Posterior vena cava (tissue), 2 donors: ENCODE results near the gene HDAC4. TPM values are rescaled to one million over a fixed set of nuclear protein-coding genes. Genes with fewer than 3 reads are reported as not detected.

Source experiments
- DNase-seq: peaks from one replicate; pipeline ENCODE4 v3.0.0-alpha.2; 2020; ENCODE audit warnings: low spot score
- intact Hi-C, 2 donors: fragments of 100-400 bp; cut with DNase I; formaldehyde crosslinking; loops; one replicate each; pipeline versions ENCODE4 v1.14.1 to v1.14.2; 2022 to 2023
- total RNA-seq, 2 donors: library from RNA; stranded (reverse); fragmentation: NEBNext Ultra II Directional; extraction: Animal tissue kit (Norgen Biotek cat#: 25700); gene quantifications; one replicate each; pipeline ENCODE4 v1.2.1, GENCODE V29; 2021
- donor health status: DM: yes; HTN: yes; CAD: no.
- donor health status: DM: yes; HTN: yes; CAD: no.

HDAC4 gene
- total RNA-seq, 2 donors from 2014 or later, result 47.6 to 66.9 TPM

DNA sequence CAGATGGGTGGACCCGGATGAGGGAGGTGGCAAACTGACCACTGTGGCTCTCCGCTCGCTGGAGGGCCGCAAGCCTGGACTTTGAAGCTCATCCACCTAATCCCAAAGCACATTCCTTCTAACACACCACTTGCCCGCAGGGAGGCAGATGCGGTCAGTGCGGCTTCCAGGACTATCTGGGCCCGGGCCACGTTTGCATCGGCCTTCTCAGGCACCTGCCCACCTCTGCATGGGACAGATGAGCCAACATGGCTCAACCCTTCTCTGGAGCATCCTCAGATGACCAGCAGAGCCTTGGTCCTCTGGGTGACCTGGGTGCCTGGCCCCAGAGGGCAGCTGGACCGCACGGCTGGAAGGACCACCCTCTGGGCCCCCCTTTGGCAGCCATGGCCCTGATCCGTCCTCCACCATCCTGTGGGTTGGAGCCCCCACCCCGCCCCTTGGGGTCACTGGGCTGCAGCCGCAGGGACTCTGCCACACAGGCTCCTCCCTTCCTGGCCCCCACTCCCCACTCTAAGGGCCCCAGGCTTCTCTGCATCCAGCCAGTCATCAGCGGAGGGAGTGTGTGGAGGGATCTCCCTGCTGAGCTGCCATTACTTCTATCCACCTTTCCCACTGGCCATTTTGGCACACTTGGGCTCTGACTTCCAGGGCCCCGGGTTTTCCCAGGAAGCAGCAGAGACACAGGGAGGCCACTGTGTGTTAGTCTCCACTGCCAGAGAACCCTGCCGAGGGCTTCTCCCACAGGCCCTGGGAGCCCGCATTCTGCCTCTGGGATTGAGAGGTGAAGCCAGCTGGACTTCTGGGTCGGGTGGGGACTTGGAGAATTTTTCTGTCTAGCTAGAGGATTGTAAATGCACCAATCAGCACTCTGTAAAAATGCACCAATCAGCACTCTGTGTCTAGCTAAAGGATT is 12.3 kb downstream of the HDAC4 start:
- DNase-seq, result peak; percentile 43
- intact Hi-C loops, result no loop called here

DNA sequence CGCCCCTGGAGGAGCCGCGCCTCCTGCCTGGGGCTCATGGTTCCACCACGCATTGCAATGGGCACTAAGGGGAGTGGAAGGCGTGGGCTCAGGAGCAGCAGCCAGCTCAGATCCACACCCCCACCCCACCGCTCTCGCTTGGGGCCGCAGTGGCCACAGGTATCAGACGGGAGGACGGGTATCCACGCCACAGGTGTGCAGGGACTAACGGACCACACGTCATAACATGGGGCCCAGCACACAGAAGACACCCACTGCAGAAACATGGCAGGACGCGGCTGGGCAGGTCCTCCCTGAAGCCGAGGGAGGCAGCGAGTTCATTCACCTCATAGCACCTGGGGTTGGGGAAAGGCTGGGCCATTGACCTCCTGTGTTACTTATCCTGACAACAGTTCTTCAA is 13.0 kb downstream of the HDAC4 start:
- peak; percentile 57 for DNase-seq
- intact Hi-C loops, result no loop called here

- peak; percentile 78 for DNase-seq
- intact Hi-C loops, result no loop called here
These were observed 13.9 kb downstream of the HDAC4 start for GRCh38 chr2:239386872-239387445.

- intact Hi-C loops, result no loop called here
- peak; percentile 70 for DNase-seq
These were observed 14.7 kb downstream of the HDAC4 start for GRCh38 chr2:239386001-239386670.

DNA sequence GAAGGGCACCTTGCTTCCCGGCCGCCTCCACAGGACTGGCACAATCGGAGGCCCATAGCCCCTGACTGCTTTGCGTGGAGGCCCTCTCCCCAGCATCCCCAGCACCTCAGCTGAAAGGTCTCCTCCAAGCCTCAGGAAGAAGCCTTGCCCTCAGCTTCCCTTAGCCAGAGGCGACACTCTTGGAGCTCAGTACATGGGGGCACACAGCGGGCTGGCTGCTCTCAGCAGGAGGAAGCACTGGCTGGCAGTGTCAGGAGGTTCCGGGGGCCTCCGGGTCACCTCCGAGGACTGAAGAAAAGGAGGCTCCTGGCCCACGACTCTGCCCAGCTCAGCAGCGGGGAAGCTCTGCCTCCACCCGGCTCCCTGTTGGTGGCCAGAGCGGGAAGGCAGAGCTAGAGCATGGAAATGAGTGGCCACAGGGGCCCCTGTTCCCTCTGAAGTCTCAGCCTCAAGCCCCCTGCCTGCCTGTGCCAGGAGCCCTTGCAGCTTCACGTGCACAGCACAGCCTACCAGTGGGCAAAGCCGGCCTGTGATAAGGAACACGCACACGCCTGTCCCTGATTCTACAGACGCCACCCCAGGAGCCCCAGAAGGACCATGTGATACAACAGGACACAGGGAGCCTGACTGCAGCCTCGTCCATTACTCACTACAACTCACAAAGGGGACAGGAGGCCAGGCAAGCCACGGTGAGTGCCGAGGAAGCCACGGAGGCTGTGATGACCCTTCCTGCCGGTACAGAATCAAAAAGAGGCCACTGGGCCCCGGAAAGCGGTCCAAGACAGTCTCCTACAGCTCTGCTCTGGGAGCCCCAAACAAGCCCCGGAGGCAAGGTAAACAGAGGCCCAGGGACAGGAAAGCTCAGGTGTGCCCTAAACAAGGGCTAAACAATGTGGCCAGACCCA is 15.5 kb downstream of the HDAC4 start:
- intact Hi-C loops, result no loop called here
- DNase-seq, result peak; percentile 67

- intact Hi-C loops, result no loop called here
- DNase-seq, result peak; percentile 58
These were observed 17.1 kb downstream of the HDAC4 start for GRCh38 chr2:239383759-239384156.

- intact Hi-C loops, result no loop called here
- peak; percentile 70 for DNase-seq
These were observed 17.6 kb downstream of the HDAC4 start for GRCh38 chr2:239383036-239383758.

DNA sequence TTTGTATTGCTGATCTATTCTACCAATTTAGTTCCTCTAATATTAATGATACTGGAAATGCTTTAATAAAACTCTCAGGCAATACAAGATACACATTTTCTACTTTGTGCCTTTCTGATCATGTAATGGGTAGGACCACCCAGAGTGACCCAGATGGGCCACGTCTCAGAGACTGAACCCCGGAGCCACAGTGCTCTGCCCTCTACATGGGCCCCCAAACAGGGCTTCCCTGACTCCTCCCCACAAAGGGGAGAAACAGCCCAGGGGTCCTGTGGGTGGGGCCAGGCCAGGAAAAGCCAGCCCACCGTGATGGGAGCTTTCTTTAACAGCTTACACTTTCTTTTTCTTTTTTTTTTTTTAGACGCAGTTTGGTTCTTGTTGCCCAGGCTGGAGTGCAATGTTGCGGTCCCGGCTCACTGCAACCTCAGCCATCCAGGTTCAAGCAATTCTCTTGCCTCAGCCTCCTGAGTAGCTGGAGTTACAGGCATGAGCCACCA is 18.4 kb downstream of the HDAC4 start:
- peak; percentile 49 for DNase-seq
- intact Hi-C loops, result no loop called here

- intact Hi-C loops, result no loop called here
- DNase-seq, result peak; percentile 61
These were observed 19.1 kb downstream of the HDAC4 start for GRCh38 chr2:239381709-239382134.

DNA sequence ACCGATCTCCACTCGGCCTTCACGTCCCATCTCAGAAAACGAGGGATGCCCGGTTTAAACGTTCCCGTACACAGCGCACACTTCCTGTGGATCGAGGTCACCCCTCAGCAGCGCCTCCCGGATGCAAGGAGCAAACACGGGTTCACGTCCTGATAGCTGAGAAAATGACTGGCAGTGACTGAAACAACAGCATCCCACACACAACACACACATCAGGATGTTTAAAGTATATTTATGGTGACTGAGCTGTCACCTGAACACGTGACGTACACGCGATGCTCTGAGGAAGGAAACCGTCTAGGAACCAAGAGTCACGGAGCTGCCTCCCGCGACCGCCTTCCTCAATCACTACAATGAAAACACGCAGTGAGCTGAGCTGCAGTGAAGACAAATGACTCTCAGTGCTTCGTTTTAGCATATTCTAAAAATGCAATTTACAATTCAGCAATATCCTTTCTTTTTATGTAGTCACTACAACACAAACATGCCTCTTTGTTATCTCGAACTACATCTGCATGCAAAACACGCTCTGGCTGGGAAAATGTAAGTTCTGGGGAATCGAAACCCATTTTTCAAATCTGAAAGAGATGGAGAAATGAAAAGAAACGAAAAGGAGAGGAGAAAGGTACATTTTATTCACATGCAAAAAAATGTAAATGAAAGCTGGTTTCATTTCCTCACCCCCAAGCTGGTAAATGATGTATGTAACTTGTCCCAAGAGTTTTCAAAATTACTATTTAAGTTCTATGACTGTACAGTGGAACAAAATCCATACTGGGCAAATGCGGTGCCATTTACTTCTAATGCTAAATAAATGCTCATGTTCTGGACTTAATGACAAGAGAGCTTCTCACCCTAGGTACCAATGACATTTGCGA is 19.8 kb downstream of the HDAC4 start:
- peak; percentile 81 for DNase-seq
- intact Hi-C loops, result loop anchor here in 1 of 2 donors (1.0 kb wide), 1 partner anchor 32 kb away; no protein-coding TSS in a partner anchor

DNA sequence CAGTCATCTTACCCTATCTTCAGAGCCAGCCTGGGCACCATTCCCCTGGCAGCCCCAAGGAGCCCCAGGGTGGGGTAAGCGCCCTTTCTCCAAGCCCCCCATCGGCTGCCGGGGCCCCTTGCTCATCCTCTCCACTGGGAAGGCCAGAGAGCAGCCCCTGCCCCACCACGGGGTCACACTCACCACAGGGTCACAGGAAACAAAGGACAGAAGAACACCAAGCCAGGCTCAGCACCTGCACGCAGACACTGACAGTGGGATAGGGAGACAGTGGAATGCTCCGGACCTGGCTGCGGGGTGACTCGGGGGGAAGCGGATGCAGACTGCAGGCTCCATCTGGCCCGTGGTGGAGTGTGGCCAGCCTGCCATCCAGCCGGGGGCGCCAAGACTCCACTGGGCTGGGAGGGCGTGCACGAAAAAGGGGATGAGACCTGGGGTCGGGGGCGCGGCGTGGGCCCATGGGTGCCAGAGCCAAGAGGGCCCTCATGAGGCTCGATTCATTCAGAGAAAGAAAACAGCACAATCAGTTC is 21.1 kb downstream of the HDAC4 start:
- intact Hi-C loops, result loop anchor here in 1 of 2 donors (1.0 kb wide), 1 partner anchor 30 kb away; no protein-coding TSS in a partner anchor
- DNase-seq, result peak; percentile 75

DNA sequence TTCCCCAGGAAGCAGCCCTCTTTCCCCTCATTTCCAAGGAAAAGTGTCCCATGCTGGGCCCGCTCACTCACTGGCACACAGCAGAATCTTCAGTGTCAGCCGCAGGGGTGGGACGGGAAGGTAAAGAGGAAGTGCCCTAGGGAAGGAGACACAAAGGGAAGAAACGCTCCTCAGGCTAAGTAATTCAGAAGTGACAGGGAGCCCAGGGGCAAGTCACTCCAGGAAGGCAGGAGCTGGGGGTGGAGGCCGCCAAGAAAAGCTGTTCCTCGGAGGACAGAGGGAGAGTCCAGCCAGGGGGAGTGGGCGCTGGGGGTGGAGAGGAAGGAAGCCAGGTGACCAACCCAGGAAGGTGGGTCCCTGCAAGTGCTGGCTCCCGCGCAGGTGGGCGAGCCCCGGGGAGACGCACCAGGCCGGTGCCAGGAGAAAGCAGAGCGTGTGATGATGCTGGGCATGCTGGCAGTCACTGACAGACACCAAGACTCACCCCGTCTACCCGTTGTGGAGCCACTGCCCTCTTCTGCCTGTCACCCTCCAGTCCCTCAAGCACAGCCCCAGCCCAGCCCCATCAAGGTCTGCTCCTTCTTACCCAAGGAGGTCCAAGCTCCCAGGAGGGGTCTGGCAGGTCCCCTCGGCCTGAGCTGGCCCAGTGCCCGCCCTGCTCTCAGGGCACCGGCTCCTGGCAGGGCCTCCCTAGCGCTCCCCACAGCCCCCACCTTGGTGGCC is 21.7 kb downstream of the HDAC4 start:
- peak; percentile 80 for DNase-seq
- intact Hi-C loops, result no loop called here

DNA sequence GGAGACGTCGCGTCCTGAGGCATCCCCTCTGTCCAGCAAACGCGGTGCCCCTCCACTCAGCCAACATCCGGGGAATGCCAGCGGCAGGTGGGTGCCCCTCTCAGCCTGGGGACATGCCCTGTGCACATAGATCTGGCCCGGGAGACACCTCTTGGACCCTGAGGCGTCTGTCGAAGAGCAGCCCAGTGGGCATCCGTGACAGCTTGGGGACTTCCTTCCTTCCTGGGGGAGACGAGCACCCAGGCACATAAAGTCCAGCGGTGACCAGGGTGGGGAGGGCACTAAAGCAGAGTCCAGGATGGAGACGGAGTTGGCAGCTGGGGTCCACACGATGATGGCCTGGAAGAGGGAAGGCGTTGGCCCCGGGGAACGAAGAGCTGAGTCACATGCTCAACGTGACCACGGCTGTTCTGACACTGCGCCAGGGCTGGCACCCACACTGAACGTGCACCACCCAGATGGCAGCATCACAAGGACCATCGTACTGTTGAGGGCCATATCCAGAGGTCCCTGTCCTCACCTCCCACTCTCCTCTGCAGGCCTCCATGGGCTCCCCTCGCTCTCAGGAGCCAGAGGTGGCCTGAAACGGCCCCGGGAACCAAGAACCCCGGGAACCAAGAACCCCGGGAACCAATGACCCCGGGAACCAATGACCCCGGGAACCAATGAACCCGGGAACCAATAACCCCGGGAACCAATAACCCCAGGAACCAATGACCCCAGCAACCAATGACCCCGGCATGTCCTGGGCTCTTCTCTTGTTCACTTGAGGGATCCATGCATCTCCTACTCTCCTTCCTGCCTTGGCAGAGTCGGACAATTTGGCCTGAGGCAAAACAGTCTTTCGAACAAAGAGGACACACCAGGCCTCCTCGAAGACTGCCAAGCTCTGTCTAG is 22.6 kb downstream of the HDAC4 start:
- intact Hi-C loops, result no loop called here
- DNase-seq, result peak; percentile 80

GRCh38 chr2:239377591-239377990 is 23.2 kb downstream of the HDAC4 start:
- intact Hi-C loops, result no loop called here
- DNase-seq, result no peak

GRCh38 chr2:239376942-239377531 is 23.8 kb downstream of the HDAC4 start:
- intact Hi-C loops, result no loop called here
- DNase-seq, result peak; percentile 78
